Measurements from ENCODE around the gene TRIM17. TPM values are rescaled to one million over a fixed set of nuclear protein-coding genes. Genes with fewer than 3 reads are reported as not detected.

Gene TRIM17
- total RNA-seq, 4 donors from 2014 or later, result 1.2 to 3.8 (median 2.8) TPM

DNA sequence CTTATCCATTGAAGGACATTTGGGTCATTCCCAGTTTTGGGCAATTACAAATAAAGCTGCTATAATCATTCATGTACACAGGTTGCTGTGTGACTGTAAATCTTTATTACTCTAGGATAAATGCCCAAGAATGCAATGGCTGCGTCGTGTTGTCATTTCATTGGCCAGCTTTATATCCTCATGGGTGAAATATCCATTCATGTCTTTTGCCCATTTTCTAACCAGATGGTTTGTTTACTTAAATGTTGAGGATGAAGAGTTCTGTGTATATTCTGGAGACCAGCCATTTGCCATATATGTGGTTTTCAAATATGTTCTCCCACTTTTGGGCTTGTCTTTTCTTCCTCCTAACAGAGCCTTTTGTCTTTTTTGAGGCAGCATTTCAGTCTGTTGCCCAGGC lies 35.3 kb downstream of the TRIM17 start:
- no peak for DNase-seq (ENCODE audit: low spot score in 2 of 2)
- H3K4me1 ChIP-seq, result peaks cover 19% of the 10 kb centered on the region
- H3K4me3 ChIP-seq, result no peak overlapping the region
- H3K36me3 ChIP-seq, result no peaks in the 10 kb centered on the region
- TF ChIP-seq POLR2A (IDR thresholded peaks at IDR 0.05) (no peak), POLR2AphosphoS5 (IDR thresholded peaks at IDR 0.05) (no peak), EP300 (IDR thresholded peaks at IDR 0.05) (no peak)
- TF ChIP-seq, protein P1, sequence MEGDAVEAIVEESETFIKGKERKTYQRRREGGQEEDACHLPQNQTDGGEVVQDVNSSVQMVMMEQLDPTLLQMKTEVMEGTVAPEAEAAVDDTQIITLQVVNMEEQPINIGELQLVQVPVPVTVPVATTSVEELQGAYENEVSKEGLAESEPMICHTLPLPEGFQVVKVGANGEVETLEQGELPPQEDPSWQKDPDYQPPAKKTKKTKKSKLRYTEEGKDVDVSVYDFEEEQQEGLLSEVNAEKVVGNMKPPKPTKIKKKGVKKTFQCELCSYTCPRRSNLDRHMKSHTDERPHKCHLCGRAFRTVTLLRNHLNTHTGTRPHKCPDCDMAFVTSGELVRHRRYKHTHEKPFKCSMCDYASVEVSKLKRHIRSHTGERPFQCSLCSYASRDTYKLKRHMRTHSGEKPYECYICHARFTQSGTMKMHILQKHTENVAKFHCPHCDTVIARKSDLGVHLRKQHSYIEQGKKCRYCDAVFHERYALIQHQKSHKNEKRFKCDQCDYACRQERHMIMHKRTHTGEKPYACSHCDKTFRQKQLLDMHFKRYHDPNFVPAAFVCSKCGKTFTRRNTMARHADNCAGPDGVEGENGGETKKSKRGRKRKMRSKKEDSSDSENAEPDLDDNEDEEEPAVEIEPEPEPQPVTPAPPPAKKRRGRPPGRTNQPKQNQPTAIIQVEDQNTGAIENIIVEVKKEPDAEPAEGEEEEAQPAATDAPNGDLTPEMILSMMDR (IDR thresholded peaks at IDR 0.05), result no peak
- 92% methylated on average over 2 of the region's 2 CpGs for WGBS
- no peaks in the 10 kb centered on the region for H3K9me3 ChIP-seq
- H3K27ac ChIP-seq, result no peak overlapping the region
- no peaks in the 10 kb centered on the region for H3K27me3 ChIP-seq

- Histone ChIP-seq H3K36me3 (no peaks in the 10 kb centered on the region), H3K27me3 (no peaks in the 10 kb centered on the region), H3K4me3 (peak overlapping the region; percentile 56), H3K4me1 (peaks cover 25% of the 10 kb centered on the region), H3K27ac (no peak overlapping the region), H3K9me3 (no peaks in the 10 kb centered on the region)
- peak in 1 of 2 donors; percentile 38 for DNase-seq (ENCODE audit: low spot score in 2 of 2)
- TF ChIP-seq, protein P1 (IDR thresholded peaks at IDR 0.05), result no peak
- TF ChIP-seq EP300 (IDR thresholded peaks at IDR 0.05) (no peak), POLR2A (IDR thresholded peaks at IDR 0.05) (no peak), POLR2AphosphoS5 (IDR thresholded peaks at IDR 0.05) (no peak)
- 84% methylated on average over 8 of the region's 8 CpGs for WGBS
These were observed 37.0 kb downstream of the TRIM17 start for GRCh38 chr1:228379666-228380065.

GRCh38 chr1:228378873-228379460 lies 37.7 kb downstream of the TRIM17 start:
- TF ChIP-seq POLR2AphosphoS5 (IDR thresholded peaks at IDR 0.05) (no peak), POLR2A (IDR thresholded peaks at IDR 0.05) (no peak), EP300 (IDR thresholded peaks at IDR 0.05) (no peak)
- TF ChIP-seq, protein P1 (IDR thresholded peaks at IDR 0.05), result no peak
- 2% methylated on average over 13 of the region's 48 CpGs for WGBS
- H3K27ac ChIP-seq, result peak overlapping the region; percentile 45
- no peaks in the 10 kb centered on the region for H3K27me3 ChIP-seq
- H3K4me1 ChIP-seq, result peaks cover 29% of the 10 kb centered on the region
- H3K4me3 ChIP-seq, result peak overlapping the region; percentile 56
- H3K9me3 ChIP-seq, result no peaks in the 10 kb centered on the region
- DNase-seq (ENCODE audit: low spot score in 2 of 2), result peak in 1 of 2 donors; percentile 66
- H3K36me3 ChIP-seq, result no peaks in the 10 kb centered on the region

DNA sequence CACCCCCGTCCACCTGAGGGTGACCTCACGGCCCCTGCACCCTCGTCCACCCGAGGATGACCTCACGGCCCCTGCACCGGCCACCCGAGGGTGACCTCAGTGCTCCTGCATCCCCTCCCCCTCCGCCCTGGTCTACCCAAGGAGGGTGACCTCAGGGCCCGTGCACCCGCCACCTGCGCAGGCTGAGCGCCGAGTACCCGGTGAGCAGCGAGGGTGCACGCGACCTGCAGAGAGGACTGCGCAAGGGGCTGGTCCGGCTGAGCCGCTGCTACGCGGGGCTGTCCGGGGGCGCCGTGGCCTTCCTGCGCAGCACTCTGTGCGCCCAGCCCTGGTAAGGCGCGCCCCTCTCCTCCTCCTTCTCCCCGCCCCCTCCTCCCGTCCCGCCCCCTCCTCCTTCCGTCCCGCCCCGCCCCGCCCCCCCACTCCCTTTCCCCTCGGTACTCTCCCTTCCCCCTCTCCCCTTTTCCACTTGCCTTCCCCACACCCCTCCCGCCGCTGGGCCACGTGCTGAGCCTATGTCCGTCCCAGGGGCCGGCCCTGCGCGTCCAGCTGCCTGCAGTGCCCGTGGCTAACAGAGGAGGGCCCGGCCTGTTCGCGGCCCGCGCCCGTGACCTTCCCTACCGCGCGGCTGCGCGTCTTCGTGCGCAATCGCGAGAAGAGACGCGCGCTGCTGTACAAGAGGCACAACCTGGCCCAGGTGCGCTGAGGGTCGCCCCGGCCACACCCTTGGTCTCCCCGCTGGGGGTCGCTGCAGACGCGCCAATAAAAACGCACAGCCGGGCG lies 38.4 kb downstream of the TRIM17 start:
- peak overlapping the region; percentile 45 for H3K27ac ChIP-seq
- TF ChIP-seq POLR2A (IDR thresholded peaks at IDR 0.05), result no peak
- TF ChIP-seq, protein P1 (IDR thresholded peaks at IDR 0.05), result peak; percentile 20 to 53
- 1% methylated on average over 20 of the region's 73 CpGs for WGBS

DNA sequence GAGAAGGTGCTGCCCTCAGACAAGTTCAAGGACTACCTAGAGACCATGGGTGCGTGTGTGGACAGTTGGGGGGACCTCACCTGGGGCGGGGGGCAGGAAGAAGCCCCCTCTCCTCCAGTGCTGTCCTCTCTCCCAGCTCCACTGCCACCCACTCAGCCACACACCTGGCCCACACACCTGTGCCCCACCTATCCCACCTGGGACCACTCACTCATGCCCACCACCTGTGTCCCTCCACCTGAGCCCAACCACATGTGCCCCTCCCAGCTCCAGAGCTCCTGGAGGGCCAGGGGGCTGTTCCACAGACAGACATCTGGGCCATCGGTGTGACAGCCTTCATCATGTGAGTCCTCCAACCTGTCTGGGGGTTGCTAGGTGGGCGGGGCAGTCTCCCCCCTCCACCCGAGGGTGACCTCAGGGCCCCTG lies 39.0 kb downstream of the TRIM17 start:
- Histone ChIP-seq H3K36me3 (no peaks in the 10 kb centered on the region), H3K4me3 (peak overlapping the region; percentile 56), H3K9me3 (no peaks in the 10 kb centered on the region), H3K4me1 (peaks cover 29% of the 10 kb centered on the region), H3K27me3 (no peaks in the 10 kb centered on the region), H3K27ac (no peak overlapping the region)
- DNase-seq (ENCODE audit: low spot score in 2 of 2), result no peak
- TF ChIP-seq POLR2AphosphoS5 (IDR thresholded peaks at IDR 0.05), result no peak
- TF ChIP-seq POLR2A (IDR thresholded peaks at IDR 0.05), result no peak
- TF ChIP-seq, protein P1 (IDR thresholded peaks at IDR 0.05), result no peak
- no peak for TF ChIP-seq EP300 (IDR thresholded peaks at IDR 0.05)
- WGBS, result 40% methylated on average over 1 of the region's 5 CpGs

More for the DNA sequence above, 38.4 kb downstream of the TRIM17 start:
- no peaks in the 10 kb centered on the region for H3K27me3 ChIP-seq
- peaks cover 29% of the 10 kb centered on the region for H3K4me1 ChIP-seq
- DNase-seq (ENCODE audit: low spot score in 2 of 2), result peak in 1 of 2 donors; percentile 87
- H3K4me3 ChIP-seq, result peak overlapping the region; percentile 56
- H3K36me3 ChIP-seq, result no peaks in the 10 kb centered on the region
- no peaks in the 10 kb centered on the region for H3K9me3 ChIP-seq

All from suprapubic skin (tissue), 4 donors.